Neuronal stem cell (in vitro differentiated cells): ENCODE data around the gene PDCD1.

Source experiments
- DNase-seq: peaks from one replicate; pipeline ENCODE4 v3.0.0-alpha.2; 2013; ENCODE audit warnings: low spot score
- H2AFZ ChIP-seq: one replicate; pipeline ENCODE4 v1.6.1; 2013; ENCODE audit warnings: mild to moderate bottlenecking, low read length, inconsistent platforms
- H2AK5ac ChIP-seq: 2 replicates; pipeline ENCODE4 v1.6.1; 2013; ENCODE audit warnings: low read depth, mild to moderate bottlenecking, inconsistent platforms, low read length, moderate library complexity, mixed read lengths
- H2BK120ac ChIP-seq: 2 replicates; pipeline ENCODE4 v1.6.1; 2013; ENCODE audit warnings: low read depth, mild to moderate bottlenecking, inconsistent platforms, low read length, moderate library complexity, mixed read lengths
- H2BK12ac ChIP-seq: one replicate; pipeline ENCODE4 v1.6.1; 2013; ENCODE audit warnings: low read length, inconsistent platforms
- H2BK15ac ChIP-seq: 2 replicates; pipeline ENCODE4 v1.6.1; 2013; ENCODE audit warnings: mild to moderate bottlenecking, low read length, inconsistent platforms, mixed read lengths
- H2BK5ac ChIP-seq: one replicate; pipeline ENCODE4 v1.6.1; 2013; ENCODE audit warnings: inconsistent platforms, mild to moderate bottlenecking, low read length, moderate library complexity
- H3K14ac ChIP-seq: one replicate; pipeline ENCODE4 v1.6.1; 2013; ENCODE audit warnings: low read length, inconsistent platforms
- H3K18ac ChIP-seq: 2 replicates; pipeline ENCODE4 v1.6.1; 2013; ENCODE audit warnings: low read length, inconsistent platforms
- H3K23ac ChIP-seq: 2 replicates; pipeline ENCODE4 v1.6.1; 2013; ENCODE audit warnings: low read depth, mild to moderate bottlenecking, mixed read lengths, low read length, inconsistent platforms; ENCODE audit not compliant: poor library complexity
- H3K27ac ChIP-seq: replicated peaks from 3 replicates; pipeline ENCODE4 v1.5.1; 2013; ENCODE audit warnings: low read length, inconsistent platforms
- H3K27me3 ChIP-seq, 3 experiments: 2 replicates each; pipeline ENCODE4 v1.6.1; 2013; ENCODE audit warnings: low read length in 3 of 3, mild to moderate bottlenecking in 2 of 3, inconsistent platforms in 1 of 3, low read depth in 1 of 3, mixed read lengths in 1 of 3, moderate library complexity in 1 of 3; ENCODE audit not compliant: control insufficient read depth in 3 of 3, insufficient read depth in 3 of 3
- H3K36me3 ChIP-seq, 2 donors: replicated peaks in 1 of 2; 2 replicates each; pipeline ENCODE4 v1.6.1; 2013; ENCODE audit warnings: low read length in 2 of 2; ENCODE audit not compliant: control insufficient read depth in 2 of 2, insufficient read depth in 2 of 2
- H3K4ac ChIP-seq: 2 replicates; pipeline ENCODE4 v1.6.1; 2013; ENCODE audit warnings: inconsistent platforms, mild to moderate bottlenecking, low read length, moderate library complexity
- H3K4me1 ChIP-seq, 2 donors: 1 replicate in 1 of 2; 2 replicates in 1 of 2; pipeline ENCODE4 v1.6.1; 2013; ENCODE audit warnings: low read length in 2 of 2, low read depth in 1 of 2; ENCODE audit not compliant: control insufficient read depth in 2 of 2, insufficient read depth in 1 of 2
- H3K4me2 ChIP-seq: one replicate; pipeline ENCODE4 v1.6.1; 2013; ENCODE audit warnings: mild to moderate bottlenecking, low read length, inconsistent platforms; ENCODE audit not compliant: insufficient read depth, poor library complexity, severe bottlenecking
- H3K4me3 ChIP-seq, 2 donors: 2 replicates each; pipeline ENCODE4 v1.5.1; 2013; ENCODE audit warnings: low read length in 2 of 2, mild to moderate bottlenecking in 2 of 2, inconsistent platforms in 1 of 2, moderate library complexity in 1 of 2
- H3K79me1 ChIP-seq: one replicate; pipeline ENCODE4 v1.6.1; 2013; ENCODE audit warnings: low read depth, mild to moderate bottlenecking, inconsistent platforms, low read length, moderate library complexity
- H3K9ac ChIP-seq: one replicate; pipeline ENCODE4 v1.6.1; 2013; ENCODE audit warnings: mild to moderate bottlenecking, low read depth, low read length, inconsistent platforms; ENCODE audit not compliant: poor library complexity
- H3K9me3 ChIP-seq, 2 donors: replicated peaks in 1 of 2; 2 replicates each; pipeline versions ENCODE3 to v1.6.1; 2013; ENCODE audit warnings: low read length in 2 of 2, mild to moderate bottlenecking in 2 of 2, inconsistent platforms in 1 of 2, low read depth in 1 of 2, mixed read lengths in 1 of 2, moderate library complexity in 1 of 2; ENCODE audit not compliant: control insufficient read depth in 2 of 2, insufficient read depth in 1 of 2
- H4K8ac ChIP-seq: one replicate; pipeline ENCODE4 v1.6.1; 2013; ENCODE audit warnings: low read depth, mild to moderate bottlenecking, inconsistent platforms, low read length, moderate library complexity
- H4K91ac ChIP-seq: one replicate; pipeline ENCODE4 v1.6.1; 2013; ENCODE audit warnings: low read length, low read depth, mild to moderate bottlenecking, inconsistent platforms; ENCODE audit not compliant: poor library complexity
- WGBS, 2 donors: extraction: QIAGEN DNeasy Blood & Tissue Kit; methylation state at CpG; one replicate each; pipeline ENCODE4 v1.1.7; 2013; ENCODE audit warnings: missing lambda C conversion rate in 2 of 2, mixed read lengths in 1 of 2; ENCODE audit not compliant: insufficient read length in 2 of 2, insufficient replicate concordance in 1 of 2; ENCODE audit errors: extremely low coverage in 2 of 2; 5-methylcytosine and 5-hydroxymethylcytosine counted together

The PDCD1 gene

GRCh38 chr2:241885291-241885945 lies 26.7 kb upstream of the PDCD1 start:
- Histone ChIP-seq H3K4ac (no peak overlapping the region), H3K4me3 (no peak overlapping the region), H4K8ac (no peak overlapping the region), H3K4me1 (peaks cover 2 to 12% of the 10 kb centered on the region in 2 donors), H4K91ac (no peak overlapping the region), H3K79me1 (peaks cover 2% of the 10 kb centered on the region), H3K36me3 (no peaks in the 10 kb centered on the region), H2BK120ac (peak overlapping the region; percentile 35), H2AFZ (no peak overlapping the region), H3K27ac (no peak overlapping the region), H2BK5ac (no peak overlapping the region), H3K27me3 (peaks cover 0 to 5% (median 0%) of the 10 kb centered on the region in 3 experiments), H2AK5ac (no peak overlapping the region), H3K23ac (peak overlapping the region; percentile 49), H2BK15ac (peak overlapping the region; percentile 8), H3K18ac (no peak overlapping the region), H2BK12ac (no peak overlapping the region), H3K9ac (no peak overlapping the region), H3K4me2 (no peak overlapping the region), H3K9me3 (no peaks in the 10 kb centered on the region), H3K14ac (no peak overlapping the region)
- no peak for DNase-seq
- no CpG with 5 or more reads among the region's 16 CpGs for WGBS, 2 donors

- Histone ChIP-seq H3K23ac (peak overlapping the region; percentile 49), H2BK120ac (peak overlapping the region; percentile 35), H2AK5ac (no peak overlapping the region), H3K4ac (no peak overlapping the region), H2AFZ (no peak overlapping the region), H3K14ac (no peak overlapping the region), H3K36me3 (no peaks in the 10 kb centered on the region), H3K9ac (no peak overlapping the region), H3K79me1 (peaks cover 2% of the 10 kb centered on the region), H4K91ac (no peak overlapping the region), H2BK15ac (peak overlapping the region; percentile 8), H3K18ac (no peak overlapping the region), H2BK12ac (no peak overlapping the region), H4K8ac (no peak overlapping the region), H3K4me2 (no peak overlapping the region), H3K4me3 (no peak overlapping the region), H3K27ac (no peak overlapping the region), H3K9me3 (no peaks in the 10 kb centered on the region), H2BK5ac (no peak overlapping the region), H3K4me1 (peaks cover 2 to 12% of the 10 kb centered on the region in 2 donors), H3K27me3 (peaks cover 0 to 5% (median 0%) of the 10 kb centered on the region in 3 experiments)
- no CpG with 5 or more reads among the region's 8 CpGs for WGBS, 2 donors
- DNase-seq, result no peak
These were observed 26.2 kb upstream of the PDCD1 start for GRCh38 chr2:241884951-241885290.

- H2BK12ac ChIP-seq, result no peak overlapping the region
- H3K9me3 ChIP-seq, result no peaks in the 10 kb centered on the region
- peak overlapping the region in 1 of 2 donors; percentile 64 for H3K4me3 ChIP-seq
- peaks cover 0 to 5% (median 0%) of the 10 kb centered on the region in 3 experiments for H3K27me3 ChIP-seq
- H3K4me2 ChIP-seq, result peak overlapping the region; percentile 48
- no peaks in the 10 kb centered on the region for H3K36me3 ChIP-seq
- no CpG with 5 or more reads among the region's 23 CpGs for WGBS, 2 donors
- no peak overlapping the region for H4K8ac ChIP-seq
- H3K79me1 ChIP-seq, result no peaks in the 10 kb centered on the region
- H3K4me1 ChIP-seq, result peaks cover 2 to 12% of the 10 kb centered on the region in 2 donors
- no peak overlapping the region for H2BK5ac ChIP-seq
- peak overlapping the region; percentile 69 for H2BK15ac ChIP-seq
- peak overlapping the region; percentile 96 for H2AFZ ChIP-seq
- H3K23ac ChIP-seq, result peak overlapping the region; percentile 69
- H2BK120ac ChIP-seq, result no peak overlapping the region
- no peak overlapping the region for H3K14ac ChIP-seq
- H3K9ac ChIP-seq, result peak overlapping the region; percentile 47
- H4K91ac ChIP-seq, result no peak overlapping the region
- no peak for DNase-seq
- H3K4ac ChIP-seq, result no peak overlapping the region
- H2AK5ac ChIP-seq, result peak overlapping the region; percentile 87
- H3K27ac ChIP-seq, result no peak overlapping the region
- peak overlapping the region; percentile 50 for H3K18ac ChIP-seq
These were observed 23.5 kb upstream of the PDCD1 start for GRCh38 chr2:241882091-241882625.

GRCh38 chr2:241880311-241881073 lies 21.8 kb upstream of the PDCD1 start:
- H3K27ac ChIP-seq, result no peak overlapping the region
- H3K4me2 ChIP-seq, result peak overlapping the region; percentile 81
- H3K9me3 ChIP-seq, result no peaks in the 10 kb centered on the region
- peak overlapping the region; percentile 10 for H2BK12ac ChIP-seq
- no peaks in the 10 kb centered on the region for H3K79me1 ChIP-seq
- no peak overlapping the region for H3K23ac ChIP-seq
- no peak overlapping the region for H4K8ac ChIP-seq
- H3K9ac ChIP-seq, result peak overlapping the region; percentile 27
- H4K91ac ChIP-seq, result no peak overlapping the region
- no peak overlapping the region for H2BK120ac ChIP-seq
- no peak overlapping the region for H3K4ac ChIP-seq
- H3K18ac ChIP-seq, result no peak overlapping the region
- H3K14ac ChIP-seq, result no peak overlapping the region
- no peaks in the 10 kb centered on the region for H3K36me3 ChIP-seq
- peaks cover 2 to 12% of the 10 kb centered on the region in 2 donors for H3K4me1 ChIP-seq
- no CpG with 5 or more reads among the region's 16 CpGs for WGBS, 2 donors
- H3K4me3 ChIP-seq, result peak overlapping the region; percentile 48 to 93
- peak overlapping the region; percentile 96 for H2AFZ ChIP-seq
- peak overlapping the region; percentile 48 for H2AK5ac ChIP-seq
- no peak overlapping the region for H2BK15ac ChIP-seq
- no peak overlapping the region for H2BK5ac ChIP-seq
- no peaks in the 10 kb centered on the region for H3K27me3 ChIP-seq
- no peak for DNase-seq
